GM19372 (cell line): ENCODE results near the gene BHMT2.

Experiments
- ATAC-seq: cut with Tn5 transposase; IDR thresholded peaks from one replicate; pipeline ENCODE4 v1.9.1; 2021; ENCODE audit warnings: mild to moderate bottlenecking, low read depth, moderate library complexity; ENCODE audit not compliant: unreplicated experiment

Gene BHMT2

GRCh38 chr5:79059674-79060073 is 9.9 kb upstream of the BHMT2 start:
- ATAC-seq: no peak

GRCh38 chr5:79062436-79062835 is 7.1 kb upstream of the BHMT2 start:
- ATAC-seq: no peak

- ATAC-seq: no peak
Observed at GRCh38 chr5:79070350-79070667, 742 bp downstream of the BHMT2 start.

- no peak for ATAC-seq
Observed at GRCh38 chr5:79074641-79075040, 5.1 kb downstream of the BHMT2 start.

DNA sequence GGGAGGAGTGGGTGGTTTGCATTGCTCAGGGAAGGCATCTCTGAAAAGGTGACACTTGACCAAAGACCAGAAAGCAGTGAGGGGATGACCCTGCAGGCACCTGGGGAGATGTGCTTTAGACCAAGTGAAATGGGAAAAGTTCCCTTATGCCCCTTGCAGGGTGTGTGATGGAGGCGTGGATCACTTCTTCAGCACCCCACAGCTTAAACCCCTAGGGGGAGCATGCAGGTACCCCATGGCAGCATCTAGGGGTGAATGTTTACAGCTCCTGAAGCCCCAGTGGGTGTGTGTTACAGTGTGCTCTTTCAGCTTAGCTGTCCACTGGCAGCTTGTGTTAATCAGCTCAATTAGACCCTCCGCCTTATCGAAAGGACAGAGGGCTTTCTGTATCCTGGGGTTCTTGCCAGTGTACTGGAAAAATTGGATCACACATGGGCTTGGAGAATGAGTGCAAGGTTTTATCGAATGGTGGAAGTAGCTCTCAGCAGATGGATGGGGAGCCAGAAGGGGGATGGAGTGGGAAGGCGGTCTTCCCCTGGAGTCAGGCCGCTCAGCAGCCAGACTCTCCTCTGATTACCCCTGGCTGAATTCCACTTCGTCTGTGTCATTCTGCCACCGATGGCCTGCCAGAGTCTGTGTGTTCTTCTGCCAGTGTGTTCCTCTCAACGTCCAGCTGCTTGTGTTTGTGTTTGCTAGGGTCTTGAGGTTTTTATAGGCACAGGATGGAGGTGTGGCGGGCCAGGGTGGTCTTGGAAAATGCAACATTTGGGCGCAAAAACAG is 6.3 kb downstream of the BHMT2 start:
- no peak for ATAC-seq

DNA sequence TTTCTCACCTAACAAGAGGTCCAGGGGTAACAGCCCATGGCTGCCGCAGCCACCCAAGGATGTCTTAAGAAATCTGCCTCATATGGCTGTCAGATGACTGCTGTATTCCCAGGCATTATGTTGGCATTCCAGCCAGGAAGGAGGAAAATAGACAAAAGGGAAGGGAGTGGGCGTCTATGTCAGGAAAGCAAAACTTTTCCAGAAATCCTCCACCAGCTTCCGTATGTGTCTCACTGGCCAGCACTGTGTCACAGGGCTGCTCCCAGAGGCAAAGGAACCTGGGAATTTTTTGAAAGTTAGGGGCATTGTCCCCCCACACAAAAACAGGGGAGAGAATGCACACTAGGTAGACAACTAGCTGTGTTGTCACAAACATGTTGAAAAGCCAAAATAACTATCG is 7.3 kb downstream of the BHMT2 start:
- ATAC-seq: no peak

- ATAC-seq: no peak
Observed at GRCh38 chr5:79077680-79078365, 8.3 kb downstream of the BHMT2 start.

DNA sequence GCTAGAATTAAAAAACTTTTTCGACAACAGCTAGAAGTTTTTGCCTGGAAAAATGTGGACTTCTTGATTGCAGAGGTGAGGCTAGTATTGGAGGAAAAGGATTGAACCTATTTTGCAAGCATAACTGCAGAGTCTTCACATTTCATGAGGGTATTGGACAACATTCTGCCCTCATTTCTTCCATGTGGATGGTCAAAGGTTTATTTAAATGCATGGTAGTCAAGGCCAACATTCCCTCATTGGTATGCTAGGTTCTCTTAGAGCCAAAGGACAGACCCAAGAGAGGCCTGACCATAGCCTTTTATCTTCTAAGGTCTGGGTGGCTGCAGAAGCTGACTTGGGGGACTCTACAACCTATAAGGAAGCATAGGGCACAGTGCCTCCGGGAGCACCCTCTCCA is 11.2 kb downstream of the BHMT2 start:
- ATAC-seq: no peak

DNA sequence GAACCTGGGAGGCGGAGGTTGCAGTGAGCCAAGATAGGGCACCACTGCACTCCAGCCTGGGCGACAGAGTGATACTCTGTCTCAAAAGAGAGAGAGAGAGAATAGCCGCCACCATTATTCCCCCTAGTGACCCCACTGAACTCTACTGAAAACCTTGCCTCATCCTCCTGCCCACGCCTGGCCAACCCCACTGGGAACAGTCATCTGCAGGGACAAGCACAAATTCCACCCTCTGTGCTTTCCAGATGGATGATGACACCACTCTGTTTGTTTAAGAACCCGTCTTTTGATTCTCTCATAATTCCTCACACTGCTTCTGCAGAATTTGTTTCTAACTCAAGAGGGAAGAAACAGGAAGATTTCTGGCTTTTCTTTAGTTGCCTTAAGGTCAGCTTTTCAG is 12.2 kb downstream of the BHMT2 start:
- ATAC-seq: no peak

GRCh38 chr5:79086116-79086515 is 16.5 kb downstream of the BHMT2 start:
- ATAC-seq: no peak

DNA sequence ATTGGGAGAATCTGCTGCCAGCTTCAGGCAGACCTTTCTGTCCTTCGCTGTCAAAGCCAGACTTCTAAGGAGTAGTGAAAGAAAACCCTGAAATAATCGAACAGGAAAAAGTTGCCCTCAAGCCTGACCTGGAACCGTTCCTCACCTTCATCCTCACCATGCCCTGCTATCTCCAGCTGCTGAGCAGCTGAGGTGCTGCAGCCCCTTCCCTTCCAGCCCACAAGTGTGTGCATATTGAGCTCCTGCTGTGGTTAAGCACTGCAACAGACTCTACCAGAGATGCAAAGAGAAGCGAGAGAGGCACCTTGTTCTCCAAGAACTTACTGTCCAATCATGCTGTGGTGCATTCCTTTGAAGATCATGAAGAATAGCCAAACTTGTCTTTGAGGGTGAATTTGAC is 18.9 kb downstream of the BHMT2 start:
- ATAC-seq: no peak

DNA sequence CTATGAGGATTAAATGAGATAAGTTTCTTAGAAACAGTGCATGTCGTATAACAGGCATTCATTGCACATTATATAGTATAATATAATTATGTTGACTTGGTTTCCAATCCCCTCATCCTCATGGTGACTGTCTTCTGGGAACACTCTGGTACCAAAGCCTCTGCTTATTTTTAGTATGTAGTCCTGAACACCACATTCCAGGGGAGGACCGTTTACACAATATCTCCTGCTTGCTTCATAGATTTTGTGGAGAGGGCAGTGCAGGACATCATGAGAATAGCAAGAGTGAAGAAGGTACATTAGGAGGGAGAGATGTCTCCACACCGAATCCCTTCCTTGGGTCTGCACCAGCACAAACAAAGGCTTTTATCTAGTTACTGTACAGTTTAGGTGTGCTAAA is 21.5 kb downstream of the BHMT2 start:
- no peak for ATAC-seq

- no peak for ATAC-seq
Observed at GRCh38 chr5:79093762-79094161, 24.2 kb downstream of the BHMT2 start.

GRCh38 chr5:79105868-79106267 is 36.3 kb downstream of the BHMT2 start:
- ATAC-seq: no peak

DNA sequence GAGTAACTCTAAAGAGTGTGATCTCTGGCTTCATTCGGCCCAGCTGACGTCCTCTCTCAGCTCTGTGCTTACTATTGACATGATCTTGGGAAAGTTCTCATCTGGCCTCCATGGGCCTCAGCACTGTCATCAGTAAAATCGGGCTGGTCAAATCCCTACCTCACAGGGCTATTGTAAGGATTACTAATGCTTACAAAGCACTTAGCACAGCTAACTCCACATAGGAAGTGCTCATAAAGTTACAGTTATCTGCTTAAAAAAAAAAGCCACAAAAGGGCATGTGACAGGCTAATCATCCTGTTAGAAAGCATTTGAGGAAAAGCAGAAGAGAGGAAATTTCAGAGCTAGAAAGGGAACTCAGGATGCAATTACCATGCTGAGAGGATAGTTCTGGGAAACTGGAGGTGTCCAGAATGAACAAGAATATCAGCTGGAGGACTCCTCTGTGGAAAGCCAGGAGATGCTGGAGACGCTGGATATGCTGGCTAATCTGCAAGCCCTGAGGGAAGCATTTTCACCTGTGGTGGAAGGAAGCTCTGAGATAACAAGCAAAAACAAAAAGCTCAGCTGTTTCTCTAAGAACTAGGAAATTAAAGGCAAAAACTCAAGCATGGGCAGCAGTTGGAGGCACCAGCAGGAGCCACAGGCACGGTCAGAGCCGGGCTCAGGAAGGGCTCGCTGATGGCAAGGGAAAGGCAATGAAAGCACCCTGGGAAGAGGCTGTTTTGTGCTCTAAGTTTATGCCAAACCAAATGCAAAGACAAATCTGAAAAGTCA is 37.6 kb downstream of the BHMT2 start:
- no peak for ATAC-seq

DNA sequence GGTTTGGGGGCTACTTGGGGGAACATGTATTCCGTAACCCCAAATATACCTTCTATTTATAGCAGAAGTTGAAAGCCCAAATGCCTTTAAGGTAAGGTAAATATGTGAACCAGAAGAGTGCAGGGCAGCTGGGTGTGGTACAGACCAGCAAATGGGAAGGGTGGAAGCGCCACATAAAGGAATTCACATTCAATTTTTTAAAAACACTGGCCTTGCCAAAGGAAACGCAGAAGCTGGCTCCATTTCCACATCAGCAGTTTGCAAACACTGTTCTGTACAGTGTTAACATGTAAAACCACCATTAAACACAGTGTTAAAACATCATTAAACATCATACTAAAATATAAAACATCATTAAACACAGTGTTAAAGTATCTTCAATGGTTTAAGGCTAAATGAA is 38.5 kb downstream of the BHMT2 start:
- ATAC-seq: no peak

- ATAC-seq: no peak
Observed at GRCh38 chr5:79108792-79109191, 39.2 kb downstream of the BHMT2 start.

DNA sequence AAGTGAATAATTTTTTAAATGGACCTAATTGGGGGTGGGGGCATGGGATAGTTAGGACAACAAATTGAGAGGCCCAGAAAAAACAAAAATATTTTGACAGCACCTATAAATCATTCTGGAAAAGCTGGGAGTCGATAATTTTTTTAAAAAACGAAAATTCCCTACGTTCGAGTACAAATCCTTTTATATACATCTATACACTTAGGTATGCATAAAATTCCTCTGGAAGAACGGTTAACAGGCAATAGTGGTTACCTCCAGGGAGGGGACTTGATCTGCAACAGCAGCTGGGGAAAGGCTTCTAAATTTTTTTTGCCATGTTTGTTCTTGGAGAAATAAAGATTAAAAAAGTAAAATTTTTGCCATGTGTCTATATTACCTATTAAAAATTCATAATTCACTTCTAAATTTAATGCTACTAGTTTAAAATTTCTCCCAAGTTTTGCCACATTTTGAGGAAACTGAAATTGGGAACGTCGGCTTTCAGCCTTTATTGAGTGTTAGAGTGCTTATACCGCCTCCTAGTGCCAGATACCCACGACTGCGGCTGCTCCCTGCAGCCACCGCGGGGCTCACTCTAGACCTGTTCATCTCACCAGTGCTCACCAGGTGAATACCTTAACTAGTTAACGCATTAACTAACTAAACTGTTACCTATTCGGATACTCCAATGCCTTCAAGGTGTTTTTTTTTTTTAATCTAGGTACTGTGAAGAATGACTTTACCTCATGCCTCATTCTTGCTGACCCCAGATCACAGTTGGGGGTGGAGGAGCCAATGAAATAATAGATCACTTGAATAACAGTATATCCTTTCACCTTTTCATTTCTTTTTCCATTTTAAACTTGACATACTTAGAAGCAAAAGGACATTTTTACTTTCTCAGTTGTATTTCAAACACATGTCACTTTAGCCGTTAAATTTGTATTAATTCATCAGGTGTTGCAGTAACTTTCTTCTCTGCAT is 40.2 kb downstream of the BHMT2 start:
- no peak for ATAC-seq

DNA sequence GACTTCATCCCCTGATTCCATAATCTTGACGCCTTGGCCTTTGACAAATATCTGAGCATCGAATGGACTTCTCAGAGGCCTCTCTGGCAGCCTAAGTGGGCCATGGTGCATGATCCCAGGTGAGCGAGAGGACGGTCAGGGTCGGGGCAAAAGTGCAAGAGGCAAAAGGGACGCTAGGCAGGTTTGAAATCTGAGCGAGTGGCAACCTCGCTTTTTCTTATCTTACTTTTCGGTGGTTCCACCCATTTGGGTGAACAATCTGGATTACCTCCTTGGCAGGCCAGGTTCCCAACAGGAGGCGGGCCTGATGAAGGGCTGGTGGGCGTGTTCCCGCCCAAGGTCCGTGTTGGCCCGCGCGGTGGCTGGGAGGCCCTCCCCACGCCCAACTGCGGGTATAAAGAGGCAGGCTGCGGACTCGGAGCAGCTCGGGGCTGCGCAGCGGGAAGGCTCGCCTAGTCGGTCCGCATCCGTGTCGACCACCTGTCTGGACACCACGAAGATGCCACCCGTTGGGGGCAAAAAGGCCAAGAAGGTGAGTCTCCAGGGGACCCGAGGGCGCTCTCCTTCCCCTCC is 41.9 kb downstream of the BHMT2 start, which contains the start of gene BHMT:
Gene BHMT (plus strand): TSS at position 423 of the 573 bp plus-strand sequence. CDS start 77 bp downstream, at position 500.
- ATAC-seq: no peak
